ENCODE data around the gene HLCS.

DNA sequence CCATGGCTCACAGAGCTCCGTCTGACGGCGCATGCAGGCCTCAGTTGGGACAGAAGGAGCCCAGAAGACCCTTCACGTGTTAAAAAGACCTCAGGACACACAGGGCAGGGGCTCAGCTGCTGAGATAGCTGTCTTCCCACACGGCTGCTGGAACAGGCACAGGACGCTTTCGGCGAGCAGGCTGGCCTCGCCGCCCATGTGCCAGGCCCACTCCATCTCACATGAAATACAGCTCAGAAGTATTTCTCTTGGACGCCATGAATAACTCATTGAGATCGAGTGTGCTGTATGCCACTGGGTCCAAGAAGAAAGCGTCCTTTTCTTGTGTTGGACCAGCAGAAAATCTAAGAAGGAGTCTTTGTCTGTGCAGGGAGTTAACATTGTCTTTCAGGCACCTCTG is 198.0 kb downstream of the HLCS start:
- TF ChIP-seq CTCF (conservative IDR thresholded peaks at IDR 0.05 in 1 of 2, IDR thresholded peaks at IDR 0.05 in 1 of 2; ENCODE audit: low read depth in 1 of 2, low read length in 2 of 2) (no peak), EZH2 (IDR thresholded peaks at IDR 0.05; ENCODE audit: low read length, missing control alignments) (no peak)
